Body of pancreas (tissue), 4 donors: ENCODE results near the gene THPO.

Source experiments
- CTCF ChIP-seq, 7 experiments: fragments of 450-650 bp in 4 of 7; fragments of 200-600 bp in 3 of 7; sonication (generic) in 3 of 7; IDR thresholded peaks; one replicate each; pipeline ENCODE4 v1.5.1; 2016 to 2019; ENCODE audit warnings: antibody characterized with exemption in 7 of 7
- POLR2A ChIP-seq, 3 donors: fragments of 450-650 bp; IDR thresholded peaks; one replicate each; pipeline ENCODE4 v1.6.1; 2016; ENCODE audit warnings: antibody characterized with exemption in 3 of 3, mild to moderate bottlenecking in 2 of 3

DNA sequence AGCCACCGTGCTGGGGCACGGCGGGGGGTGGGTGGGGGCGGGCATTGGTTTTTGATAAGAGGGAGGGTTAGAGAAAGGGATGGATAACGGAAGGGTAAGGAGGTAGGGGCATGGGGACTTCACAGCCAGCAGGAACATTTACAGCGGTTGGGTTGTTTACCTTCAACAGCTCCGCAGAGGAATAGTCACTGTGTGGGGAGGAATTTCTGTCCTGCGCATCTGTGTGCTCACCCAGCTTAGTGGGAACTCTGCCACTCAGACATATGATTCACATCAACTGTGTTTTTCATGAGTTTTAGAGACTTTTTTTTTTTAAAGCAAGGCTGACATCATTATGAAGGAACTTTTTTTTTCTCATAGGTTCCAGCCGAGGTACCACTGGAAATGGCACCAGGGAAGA, 21.4 kb upstream of the THPO start:
- TF ChIP-seq POLR2A (IDR thresholded peaks at IDR 0.05) (no peak), CTCF (IDR thresholded peaks at IDR 0.05) (no peak)
